ENCODE results near the gene BAMBI.

GRCh38 chr10:28661035-28661434, 16.3 kb upstream of the BAMBI start:
- TF ChIP-seq CTCF (IDR thresholded peaks at IDR 0.05) (no peak), POLR2A (IDR thresholded peaks at IDR 0.05) (no peak)
